ENCODE data around the gene COL7A1. TPM values are rescaled to one million over a fixed set of nuclear protein-coding genes. Genes with fewer than 3 reads are reported as not detected.

COL7A1 gene
- total RNA-seq, 2 experiments from 2014 or later, result 0.40 to 1.4 TPM

DNA sequence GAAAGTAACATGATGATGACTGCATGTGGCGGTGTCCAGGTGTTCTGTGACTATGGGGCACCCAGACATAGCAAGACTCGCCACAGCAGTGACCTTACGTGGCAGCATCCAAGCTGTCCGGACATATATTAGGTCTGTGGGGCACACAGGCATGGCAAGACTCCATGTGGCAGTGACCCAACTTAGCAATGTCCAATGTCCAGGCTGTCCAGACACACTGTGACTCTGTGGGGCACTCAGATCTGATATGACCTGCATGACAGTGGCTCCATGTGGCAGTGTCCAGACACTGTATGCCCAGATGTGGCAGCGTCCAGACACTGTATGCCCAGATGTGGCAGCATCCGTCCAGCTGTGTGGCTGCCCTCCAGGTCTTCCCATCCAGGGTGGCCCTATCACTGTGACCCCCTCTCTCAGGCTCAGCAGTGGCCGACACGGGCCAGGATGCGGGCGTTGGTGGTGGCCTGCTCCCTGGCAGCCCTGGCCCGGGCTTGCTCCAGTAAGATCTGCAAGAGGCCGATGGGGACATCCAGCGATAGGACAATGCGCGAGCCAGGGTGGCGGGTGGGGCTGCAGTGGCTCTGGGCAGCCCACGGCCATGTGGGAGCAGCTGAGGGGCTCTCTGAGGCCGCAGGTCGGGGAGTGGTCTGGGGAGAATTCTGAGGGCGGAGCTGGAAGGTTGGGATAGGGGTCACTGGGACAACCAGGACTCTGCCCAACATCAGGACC lies 32.6 kb downstream of the COL7A1 start:
- CTCF ChIA-PET, result interaction anchor here (1.8 to 1.9 kb wide), 2 partner anchors 162 kb away, joined by 5 to 6 read pairs; no protein-coding TSS in a partner anchor
- no peak for DNase-seq
- no peak overlapping the region for H3K27ac Mint-ChIP-seq

DNA sequence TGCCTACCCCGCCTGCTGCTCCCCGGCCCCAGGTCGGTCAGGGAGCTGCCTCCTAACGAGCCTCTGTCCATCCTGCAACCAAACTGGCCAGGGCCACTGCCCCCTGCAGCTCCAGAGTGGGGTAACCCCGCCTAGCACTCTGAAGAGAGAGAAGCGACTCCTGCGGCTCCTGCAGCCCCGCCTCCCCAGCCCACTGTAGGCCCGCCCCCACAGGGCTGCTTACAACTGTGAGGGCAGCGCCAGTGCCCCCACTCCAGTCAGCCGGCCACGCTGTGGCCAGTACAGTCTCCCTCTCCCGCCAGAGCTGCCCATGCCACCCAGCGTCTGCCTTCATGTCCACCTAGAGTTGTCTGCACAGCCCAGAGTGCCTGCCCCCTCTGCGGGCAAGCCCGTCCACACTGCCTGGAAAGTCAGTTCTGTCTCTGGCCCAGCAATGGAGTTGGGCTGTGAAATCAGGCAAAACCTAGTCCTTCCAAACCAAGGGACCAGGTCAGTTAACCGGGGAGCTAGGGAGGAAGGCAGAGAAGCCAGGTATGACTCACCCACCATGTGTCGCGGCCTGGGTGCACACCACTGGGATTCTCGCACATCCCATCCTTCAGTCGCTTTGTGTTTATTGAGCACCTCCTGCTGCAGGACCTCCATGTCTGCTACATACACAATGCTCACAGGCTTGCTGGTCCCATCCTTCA lies 33.9 kb downstream of the COL7A1 start:
- POLR2A ChIA-PET, result no interaction called here
- DNase-seq, result no peak
- no peaks in the 10 kb centered on the region for H3K27me3 Mint-ChIP-seq
- no peak overlapping the region for H3K27ac Mint-ChIP-seq
- H3K9me3 Mint-ChIP-seq, result no peaks in the 10 kb centered on the region
- CTCF ChIA-PET, result interaction anchor here (1.0 to 1.8 kb wide), 3 partner anchors 9 to 161 kb away, joined by 3 to 5 read pairs (median 4); no protein-coding TSS in a partner anchor
- H3K36me3 Mint-ChIP-seq (ENCODE audit: low read depth), result peaks cover 4% of the 10 kb centered on the region
- no peak overlapping the region for H3K4me3 Mint-ChIP-seq
- H3K4me1 Mint-ChIP-seq, result peaks cover 51% of the 10 kb centered on the region

More for the DNA sequence above, 32.6 kb downstream of the COL7A1 start:
- no peaks in the 10 kb centered on the region for H3K9me3 Mint-ChIP-seq
- H3K27me3 Mint-ChIP-seq, result no peaks in the 10 kb centered on the region
- POLR2A ChIA-PET, result interaction anchor here (1.3 kb wide), 1 partner anchor 15 kb away, joined by 3 read pairs; no protein-coding TSS in a partner anchor
- H3K36me3 Mint-ChIP-seq (ENCODE audit: low read depth), result no peaks in the 10 kb centered on the region
- peaks cover 47% of the 10 kb centered on the region for H3K4me1 Mint-ChIP-seq
- no peak overlapping the region for H3K4me3 Mint-ChIP-seq

DNA sequence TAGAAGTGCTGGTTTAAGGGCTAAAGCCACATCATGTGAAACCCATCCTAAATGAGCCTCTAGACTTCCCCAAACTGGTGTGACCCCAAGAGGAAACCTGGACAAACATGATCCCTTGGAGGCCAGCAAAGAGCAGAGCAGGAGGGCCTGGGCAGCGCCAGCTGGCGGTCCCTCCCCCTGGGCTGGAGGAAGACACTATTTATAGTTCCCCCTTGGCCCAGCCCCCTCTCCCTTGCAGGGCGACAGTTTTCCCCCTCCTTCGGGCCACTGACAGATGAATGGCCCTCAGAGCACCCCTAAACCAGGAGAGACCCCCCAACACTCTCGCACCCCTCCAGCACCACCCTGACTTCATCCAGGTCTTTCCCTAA lies 34.5 kb downstream of the COL7A1 start:
- Mint-ChIP-seq H3K9me3 (no peaks in the 10 kb centered on the region), H3K27me3 (no peaks in the 10 kb centered on the region), H3K4me3 (no peak overlapping the region), H3K27ac (no peak overlapping the region), H3K36me3 (ENCODE audit: low read depth) (peaks cover 4% of the 10 kb centered on the region), H3K4me1 (peaks cover 50% of the 10 kb centered on the region)
- ChIA-PET POLR2A (no interaction called here), CTCF (interaction anchor here (1.0 to 1.8 kb wide), 3 partner anchors 8 to 160 kb away, joined by 3 to 5 read pairs (median 4); no protein-coding TSS in a partner anchor)
- DNase-seq, result no peak

DNA sequence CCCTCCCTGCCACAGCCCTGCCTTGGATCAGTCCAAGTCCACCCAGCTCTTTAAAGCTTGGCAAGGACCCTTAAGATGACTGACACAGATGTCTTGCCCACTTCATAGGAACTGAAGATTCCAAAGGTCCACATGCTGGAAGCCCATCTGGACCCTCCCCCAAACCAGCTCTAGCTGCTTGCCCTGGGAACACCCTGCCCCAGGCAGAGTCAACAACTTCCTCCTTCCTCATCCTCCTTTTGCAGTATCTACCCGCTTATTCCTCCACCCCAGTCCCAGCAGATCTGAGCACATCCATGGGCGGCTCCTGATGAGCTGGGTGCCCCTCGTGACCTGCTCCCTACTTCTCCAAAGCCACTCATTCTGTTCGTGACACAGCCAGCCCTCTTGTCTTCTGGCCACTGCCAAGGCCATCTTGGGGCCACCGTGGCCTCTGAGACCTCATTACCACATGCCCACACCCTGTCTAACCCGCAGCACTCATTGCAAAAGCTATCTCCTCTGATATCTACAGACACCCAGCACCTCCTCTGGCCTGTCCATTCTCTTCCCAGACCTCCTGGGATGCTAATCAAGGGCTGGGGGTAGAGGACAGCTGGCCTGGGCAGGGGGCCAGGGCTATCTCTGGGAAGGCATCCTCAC lies 36.5 kb downstream of the COL7A1 start:
- no peaks in the 10 kb centered on the region for H3K27me3 Mint-ChIP-seq
- H3K4me1 Mint-ChIP-seq, result peaks cover 52% of the 10 kb centered on the region
- no peaks in the 10 kb centered on the region for H3K9me3 Mint-ChIP-seq
- H3K4me3 Mint-ChIP-seq, result peak overlapping the region; percentile 45
- peak overlapping the region; percentile 43 for H3K27ac Mint-ChIP-seq
- ChIA-PET CTCF (interaction anchor here (0.9 to 13.5 kb wide), 14 partner anchors 10 to 287 kb away, joined by 3 to 180 read pairs (median 6); partner anchors contain the start of genes NCKIPSD and SLC26A6), POLR2A (interaction anchor here (0.6 to 4.7 kb wide), 6 partner anchors 9 to 158 kb away, joined by 3 to 25 read pairs (median 4); partner anchors contain the start of genes CCDC51 and TMA7)
- H3K36me3 Mint-ChIP-seq (ENCODE audit: low read depth), result peaks cover 13% of the 10 kb centered on the region
- DNase-seq, result no peak

DNA sequence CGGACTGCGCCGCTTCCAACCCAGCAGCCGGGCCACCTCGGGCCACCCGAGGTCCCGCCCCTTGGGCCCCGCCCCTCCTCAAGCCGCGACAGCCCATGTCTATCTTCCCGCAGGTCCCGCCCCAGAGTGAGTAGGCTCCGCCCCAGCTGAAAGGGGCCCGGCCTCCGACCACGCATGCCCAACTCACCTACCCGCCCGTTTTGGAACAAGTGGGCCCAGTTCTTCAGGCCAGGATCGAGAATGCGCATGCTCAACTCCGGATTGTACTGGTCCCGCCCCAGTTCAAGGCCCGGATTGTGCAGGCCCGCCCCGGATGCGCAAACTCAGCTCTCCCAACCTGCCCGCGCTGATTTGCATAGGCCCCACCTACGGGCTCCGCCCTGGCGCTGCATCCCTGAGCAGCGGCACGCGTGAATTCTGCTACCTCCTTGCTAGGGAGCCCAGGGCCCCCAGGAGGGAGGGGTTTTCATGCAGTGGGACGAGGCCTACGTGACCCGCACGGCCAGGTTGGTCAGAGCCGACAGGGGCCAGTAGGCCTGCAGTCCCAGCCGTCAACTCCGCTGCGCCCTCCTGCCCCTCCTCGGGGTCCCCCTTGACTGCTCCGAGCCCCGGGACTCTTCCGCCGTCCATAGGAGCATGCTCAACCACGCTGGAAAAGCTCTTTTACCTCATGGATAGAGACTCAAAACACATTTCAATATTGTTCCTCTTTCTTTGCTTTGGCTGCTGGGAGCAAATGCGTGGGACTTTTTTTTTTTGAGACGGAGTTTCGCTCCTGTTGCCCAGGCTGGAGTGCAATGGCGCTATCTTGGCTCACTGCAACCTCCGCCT lies 38.1 kb downstream of the COL7A1 start, which contains the start of gene PFKFB4:
TSS of gene PFKFB4 (minus strand) at position 8 of the 831 bp plus-strand sequence. CDS start 26 bp downstream, outside the sequence.
- Mint-ChIP-seq H3K4me1 (peaks cover 49% of the 10 kb centered on the region), H3K27ac (peak within 1 kb of the TSS; percentile 74), H3K27me3 (no peaks in the 10 kb centered on the region), H3K36me3 (ENCODE audit: low read depth) (peaks cover 15% of the 10 kb centered on the region), H3K9me3 (no peaks in the 10 kb centered on the region), H3K4me3 (peak within 1 kb of the TSS; percentile 79)
- peak; percentile 100 for DNase-seq
- CTCF ChIA-PET, result interaction anchor here (0.6 to 13.5 kb wide), 19 partner anchors 8 to 413 kb away, joined by 3 to 180 read pairs (median 4); partner anchors contain the start of genes CCDC51, NCKIPSD, SLC26A6 and TMA7
- POLR2A ChIA-PET, result interaction anchor here (0.6 to 4.7 kb wide), 9 partner anchors 10 to 450 kb away, joined by 3 to 25 read pairs (median 4); partner anchors contain the start of genes CCDC51, SLC26A6, TMA7 and WDR6

DNA sequence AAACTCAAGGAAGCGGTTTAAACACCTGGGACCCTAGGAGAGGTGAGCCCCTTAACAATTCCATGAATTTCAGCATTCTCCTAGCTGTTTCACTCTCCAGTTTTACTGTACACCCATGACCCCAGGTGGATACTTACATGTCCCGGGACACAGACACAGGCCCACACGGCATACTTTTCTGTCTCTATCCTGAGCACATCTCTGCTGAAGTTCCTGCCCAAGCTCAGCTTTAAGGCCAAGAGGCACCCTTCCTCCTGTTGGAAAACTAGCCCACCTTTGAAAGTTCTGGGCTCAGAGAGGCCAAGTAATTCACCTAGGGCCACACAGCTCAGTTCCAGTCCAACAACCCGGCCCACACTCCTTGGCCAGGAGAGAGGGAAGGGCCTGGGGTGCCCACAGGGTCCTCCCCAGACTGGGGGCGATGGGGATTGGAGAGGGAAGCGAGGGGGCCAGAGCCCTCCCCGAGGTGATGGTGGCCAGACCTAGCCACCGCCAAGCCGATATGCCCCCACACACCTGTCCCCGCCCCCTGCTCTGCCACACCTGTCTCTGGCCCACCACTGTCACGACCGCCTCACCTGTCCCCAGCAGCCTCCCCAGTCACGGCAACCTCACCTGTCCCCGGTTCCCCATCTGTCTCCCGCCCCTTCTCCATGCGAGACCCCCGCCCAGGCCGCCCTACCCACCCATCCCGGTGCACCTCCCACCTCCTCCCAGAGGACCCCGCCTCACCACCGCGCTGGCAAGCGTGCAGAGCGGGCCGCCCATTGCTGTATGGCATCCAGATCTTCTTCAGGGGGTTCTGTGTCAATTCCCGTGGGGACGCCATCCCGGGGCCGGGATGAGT lies 39.0 kb downstream of the COL7A1 start:
- Mint-ChIP-seq H3K36me3 (ENCODE audit: low read depth) (peaks cover 15% of the 10 kb centered on the region), H3K4me1 (peaks cover 47% of the 10 kb centered on the region), H3K4me3 (peak overlapping the region; percentile 79), H3K27me3 (no peaks in the 10 kb centered on the region), H3K27ac (peak overlapping the region; percentile 74), H3K9me3 (no peaks in the 10 kb centered on the region)
- CTCF ChIA-PET, result interaction anchor here (0.6 to 13.5 kb wide), 18 partner anchors 8 to 414 kb away, joined by 3 to 180 read pairs (median 4); partner anchors contain the start of genes CCDC51, SLC26A6 and TMA7
- POLR2A ChIA-PET, result interaction anchor here (0.6 to 4.7 kb wide), 12 partner anchors 11 to 538 kb away, joined by 3 to 25 read pairs (median 4); partner anchors contain the start of genes ATRIP, CCDC51, QRICH1 and SLC26A6
- no peak for DNase-seq

DNA sequence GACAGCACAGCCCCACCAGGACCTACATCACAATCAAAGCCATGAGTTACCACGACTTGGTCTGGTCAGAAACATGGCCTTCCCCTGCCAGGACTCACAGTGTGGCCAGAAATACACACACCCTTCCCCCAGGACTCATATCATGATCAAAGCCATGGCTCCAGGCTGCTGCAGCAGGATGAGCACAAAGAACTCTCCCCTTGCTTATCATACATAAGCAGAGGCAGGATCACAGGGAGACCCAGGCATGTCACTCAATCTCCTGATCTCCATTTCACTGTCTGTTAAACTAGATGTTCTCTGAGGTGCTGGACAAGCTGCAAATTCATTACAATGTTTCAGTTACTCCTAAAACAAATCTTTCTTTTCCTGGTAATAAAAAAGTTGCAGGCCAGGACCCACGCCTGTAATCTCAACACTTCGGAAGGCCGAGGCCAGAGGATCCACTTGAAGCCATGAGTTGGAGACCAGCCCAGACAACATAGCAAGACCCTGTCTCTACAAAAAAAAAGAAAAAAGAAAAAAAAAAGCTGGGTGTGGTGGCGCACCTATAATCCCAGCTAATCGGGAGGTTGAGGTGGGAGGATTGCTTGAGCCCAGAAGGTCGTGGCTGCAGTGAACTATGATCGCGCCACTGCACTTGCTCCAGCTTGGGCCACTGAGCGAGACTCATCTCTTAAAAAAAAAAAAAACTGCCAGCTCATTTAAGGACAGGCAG lies 39.7 kb downstream of the COL7A1 start:
- ChIA-PET POLR2A (interaction anchor here (0.7 to 4.7 kb wide), 4 partner anchors 83 to 538 kb away, joined by 3 to 25 read pairs (median 4); partner anchors contain the start of genes ATRIP and QRICH1), CTCF (interaction anchor here (0.9 to 13.5 kb wide), 6 partner anchors 80 to 155 kb away, joined by 3 to 180 read pairs (median 12); partner anchors contain the start of genes CCDC51, SLC26A6 and TMA7)
- Mint-ChIP-seq H3K4me1 (peaks cover 43% of the 10 kb centered on the region), H3K27me3 (no peaks in the 10 kb centered on the region), H3K36me3 (ENCODE audit: low read depth) (peaks cover 20% of the 10 kb centered on the region), H3K9me3 (no peaks in the 10 kb centered on the region), H3K4me3 (peak overlapping the region; percentile 79), H3K27ac (no peak overlapping the region)
- DNase-seq, result no peak

DNA sequence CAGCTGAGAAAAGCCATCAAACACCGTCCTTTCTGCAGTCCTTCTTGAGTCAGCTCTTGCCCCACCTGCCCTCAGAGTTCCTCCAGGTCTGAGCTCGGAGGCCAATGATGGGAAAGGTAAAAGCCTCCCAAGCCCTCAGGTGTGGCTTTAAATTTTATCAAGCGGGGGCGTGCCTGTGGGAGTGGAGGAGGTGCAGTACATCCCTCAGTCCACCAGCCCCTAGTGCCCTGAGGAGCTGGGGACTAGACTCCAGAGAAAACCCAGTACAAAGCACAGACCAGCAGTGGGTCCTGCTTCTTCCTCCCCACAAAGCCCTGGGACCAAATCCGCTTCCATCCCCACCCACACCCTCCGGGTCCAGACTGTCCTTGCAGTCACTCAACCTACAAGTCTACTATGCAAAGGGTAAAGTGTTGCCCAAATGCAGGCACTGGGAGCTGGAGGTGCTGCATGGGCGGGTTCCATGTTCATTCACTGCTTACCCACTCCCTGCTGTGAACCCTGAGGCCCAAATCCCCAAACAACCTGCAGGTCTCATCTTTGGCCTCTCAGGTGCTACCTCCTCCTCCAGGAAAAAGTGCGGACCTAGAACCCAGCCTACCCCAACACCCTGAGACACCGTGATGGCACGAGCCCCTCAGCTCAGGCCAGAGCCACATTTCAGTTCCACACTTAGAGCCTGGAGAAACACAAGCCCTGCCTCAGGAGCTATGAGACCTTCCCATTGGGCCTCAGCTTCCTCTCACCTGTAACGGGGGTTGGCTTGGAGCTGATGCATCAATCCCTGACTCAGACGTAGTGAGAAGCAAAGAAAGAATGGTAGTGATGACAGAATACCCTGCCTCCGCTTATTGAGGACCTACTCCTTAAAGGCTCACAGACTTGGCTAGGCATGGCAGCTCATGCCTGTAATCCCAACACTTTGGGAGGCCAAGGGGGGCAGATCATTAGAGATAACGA lies 41.0 kb downstream of the COL7A1 start:
- Mint-ChIP-seq H3K36me3 (ENCODE audit: low read depth) (peaks cover 22% of the 10 kb centered on the region), H3K4me1 (peaks cover 36% of the 10 kb centered on the region), H3K4me3 (no peak overlapping the region), H3K9me3 (no peaks in the 10 kb centered on the region), H3K27ac (no peak overlapping the region), H3K27me3 (no peaks in the 10 kb centered on the region)
- ChIA-PET CTCF (interaction anchor here (0.5 to 13.5 kb wide), 6 partner anchors 15 to 215 kb away, joined by 3 to 180 read pairs (median 6); partner anchors contain the start of genes ATRIP, CCDC51 and TMA7), POLR2A (interaction anchor here (0.6 to 2.4 kb wide), 5 partner anchors 81 to 313 kb away, joined by 3 to 9 read pairs (median 4); partner anchors contain the start of genes ATRIP and ZNF589)
- no peak for DNase-seq

DNA sequence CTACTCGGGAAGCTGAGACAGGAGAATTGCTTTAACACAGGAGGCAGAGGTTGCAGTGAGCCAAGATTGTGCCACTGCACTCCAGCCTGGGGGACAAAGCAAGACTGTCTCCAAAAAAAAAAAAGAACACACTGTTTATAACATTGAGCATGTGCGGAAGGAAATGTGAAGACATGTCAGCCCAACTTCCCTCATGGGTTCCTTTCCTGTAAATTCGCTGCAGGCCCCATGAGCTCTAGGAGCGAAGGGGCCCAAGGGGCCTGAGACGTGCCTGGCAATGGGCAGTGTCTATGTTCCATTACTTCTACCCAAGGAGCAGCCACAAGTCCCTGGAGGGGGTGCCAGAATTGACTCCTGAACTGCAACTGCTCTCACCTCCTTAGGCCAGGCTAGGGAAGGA lies 41.8 kb downstream of the COL7A1 start:
- Mint-ChIP-seq H3K27ac (no peak overlapping the region), H3K27me3 (no peaks in the 10 kb centered on the region), H3K4me1 (peaks cover 33% of the 10 kb centered on the region), H3K36me3 (ENCODE audit: low read depth) (peaks cover 27% of the 10 kb centered on the region), H3K9me3 (no peaks in the 10 kb centered on the region), H3K4me3 (no peak overlapping the region)
- no peak for DNase-seq
- ChIA-PET CTCF (interaction anchor here (0.9 to 13.5 kb wide), 8 partner anchors 15 to 152 kb away, joined by 3 to 180 read pairs (median 4); partner anchors contain the start of genes ATRIP, CCDC51 and TMA7), POLR2A (interaction anchor here (0.6 to 2.4 kb wide), 6 partner anchors 81 to 312 kb away, joined by 3 to 9 read pairs (median 4); partner anchors contain the start of genes ATRIP and ZNF589)
